Naive B cell (primary cell): Measurements from ENCODE around the gene CCDC169. TPM values are rescaled to one million over a fixed set of nuclear protein-coding genes. Genes with fewer than 3 reads are reported as not detected.

Experiments used
- ATAC-seq, 2 donors: fragments of 150-1000 bp; cut with Tn5 transposase; 2 replicates each; pipeline ENCODE4 v1.10.0; 2021; ENCODE audit warnings: low read depth in 2 of 2, mild to moderate bottlenecking in 2 of 2, moderate library complexity in 2 of 2
- DNase-seq: peaks from one replicate; pipeline ENCODE4 v3.0.0; 2022
- H3K27ac Mint-ChIP-seq, 6 donors: one replicate each; pipeline ENCODE4 v1.8.0; 2020 to 2022; ENCODE audit warnings: mild to moderate bottlenecking in 6 of 6, mixed read lengths in 6 of 6, moderate library complexity in 5 of 6, inconsistent platforms in 2 of 6
- H3K27me3 Mint-ChIP-seq, 3 donors: one replicate each; pipeline ENCODE4 v1.8.0; 2021 to 2022; ENCODE audit warnings: mixed read lengths in 3 of 3, mild to moderate bottlenecking in 1 of 3
- H3K36me3 Mint-ChIP-seq, 2 donors: one replicate each; pipeline ENCODE4 v1.8.0; 2020 to 2022; ENCODE audit warnings: mixed read lengths in 2 of 2, inconsistent platforms in 1 of 2, mild to moderate bottlenecking in 1 of 2
- H3K4me1 Mint-ChIP-seq, 3 donors: one replicate each; pipeline ENCODE4 v1.8.0; 2020 to 2022; ENCODE audit warnings: mixed read lengths in 3 of 3, inconsistent platforms in 1 of 3, mild to moderate bottlenecking in 1 of 3, moderate library complexity in 1 of 3
- H3K4me3 Mint-ChIP-seq, 8 donors: one replicate each; pipeline ENCODE4 v1.8.0; 2020 to 2022; ENCODE audit warnings: mild to moderate bottlenecking in 8 of 8, mixed read lengths in 8 of 8, moderate library complexity in 8 of 8, inconsistent platforms in 2 of 8
- H3K9me3 Mint-ChIP-seq, 7 donors: one replicate each; pipeline ENCODE4 v1.8.0; 2020 to 2022; ENCODE audit warnings: mixed read lengths in 7 of 7, mild to moderate bottlenecking in 5 of 7, inconsistent platforms in 2 of 7, moderate library complexity in 1 of 7
- polyA plus RNA-seq, 6 donors: library from polyadenylated mRNA; unstranded; fragments of 300-500 nt; fragmentation: Illumina TruSeq; gene quantifications; one replicate each; pipeline ENCODE4 v1.2.3, GENCODE V29; 2021; ENCODE audit warnings: low read depth in 6 of 6

Gene CCDC169
- polyA plus RNA-seq, 6 donors from 2014 or later: 0.46 TPM; not detected in 5

DNA sequence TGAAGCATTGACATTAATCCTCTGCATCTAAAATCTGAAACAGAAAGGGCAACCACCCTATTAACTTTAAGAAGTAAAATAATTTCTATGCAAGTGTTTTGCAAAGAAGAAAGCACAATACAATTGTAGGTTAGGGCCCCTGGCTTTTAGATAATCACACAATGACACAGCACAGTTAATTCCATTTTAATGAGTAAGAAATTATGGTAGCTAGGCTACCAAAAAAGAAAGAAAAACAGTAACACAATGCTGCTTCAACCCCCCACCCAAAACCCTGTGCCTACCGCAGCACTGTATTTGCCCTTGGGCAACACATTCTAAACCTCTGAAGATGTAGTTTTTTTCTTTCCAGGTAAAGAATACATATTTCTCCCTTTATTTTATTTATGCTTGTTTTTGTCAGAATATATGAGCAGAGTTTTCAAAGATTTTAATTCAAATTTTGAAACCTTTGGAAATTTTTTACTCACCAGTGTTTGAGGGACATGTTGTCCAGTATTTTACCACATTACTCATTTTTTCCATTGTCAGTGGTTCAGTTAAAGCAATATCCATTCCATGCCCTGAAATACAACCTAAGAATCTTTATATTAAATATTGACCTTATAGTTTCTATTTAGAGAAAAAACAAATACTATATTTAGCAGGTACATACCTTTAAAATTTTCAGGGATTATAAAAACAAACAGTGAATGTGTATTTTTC, 104.3 kb downstream of the CCDC169 start:
- Mint-ChIP-seq H3K4me3 (no peak overlapping the region), H3K9me3 (peaks cover 0 to 11% (median 0%) of the 10 kb centered on the region in 7 donors), H3K27me3 (peaks cover 0 to 5% (median 0%) of the 10 kb centered on the region in 3 donors), H3K27ac (no peak overlapping the region), H3K4me1 (no peaks in the 10 kb centered on the region), H3K36me3 (no peaks in the 10 kb centered on the region)
- ATAC-seq: no peak
- no peak for DNase-seq

DNA sequence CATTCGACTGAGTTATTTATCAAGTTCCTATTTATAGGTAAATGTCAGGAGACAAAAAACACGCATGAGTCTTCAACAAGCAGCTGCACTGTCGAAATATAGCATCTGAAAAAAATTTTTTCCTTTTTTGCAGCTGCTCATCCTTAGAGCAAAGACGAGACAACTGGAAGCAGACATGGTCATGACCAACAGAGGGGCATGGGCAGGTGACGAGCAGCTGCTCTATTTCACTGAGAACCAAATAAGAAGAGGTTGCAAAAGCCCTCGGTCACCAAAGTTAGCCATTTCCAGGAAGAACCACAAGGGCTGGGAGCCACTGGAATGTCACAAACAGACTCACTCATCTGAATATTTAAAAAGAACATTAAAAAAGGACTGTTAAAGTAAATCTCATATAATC, 105.4 kb downstream of the CCDC169 start:
- no peak for ATAC-seq
- no peaks in the 10 kb centered on the region for H3K4me1 Mint-ChIP-seq
- H3K36me3 Mint-ChIP-seq: no peaks in the 10 kb centered on the region
- no peak overlapping the region for H3K27ac Mint-ChIP-seq
- no peak overlapping the region for H3K4me3 Mint-ChIP-seq
- peaks cover 0 to 5% (median 0%) of the 10 kb centered on the region in 3 donors for H3K27me3 Mint-ChIP-seq
- DNase-seq: no peak
- H3K9me3 Mint-ChIP-seq: peaks cover 0 to 11% (median 0%) of the 10 kb centered on the region in 7 donors

DNA sequence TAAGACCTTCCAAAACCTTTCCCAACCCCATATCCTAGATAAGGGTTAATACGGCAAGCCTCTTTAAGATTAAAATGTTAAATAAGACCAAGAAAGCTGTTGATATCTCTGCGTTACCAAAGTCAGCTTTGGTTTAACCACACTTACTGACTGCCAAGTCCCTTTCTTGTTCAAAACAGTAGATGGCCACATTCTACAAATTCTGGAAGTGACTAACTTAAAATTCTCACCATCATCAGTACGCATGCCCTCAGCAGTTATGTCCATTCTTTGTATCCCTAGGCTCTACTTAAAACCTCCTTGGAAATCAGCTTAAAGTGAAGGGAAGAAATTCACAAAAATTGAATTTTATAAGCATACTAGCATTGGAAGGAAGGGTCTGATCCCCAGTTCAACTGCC, 106.8 kb downstream of the CCDC169 start:
- Mint-ChIP-seq H3K4me1 (no peaks in the 10 kb centered on the region), H3K4me3 (no peak overlapping the region), H3K27me3 (peaks cover 0 to 5% (median 0%) of the 10 kb centered on the region in 3 donors), H3K9me3 (peaks cover 0 to 11% (median 0%) of the 10 kb centered on the region in 7 donors), H3K36me3 (no peaks in the 10 kb centered on the region), H3K27ac (no peak overlapping the region)
- no peak for DNase-seq
- ATAC-seq: no peak

DNA sequence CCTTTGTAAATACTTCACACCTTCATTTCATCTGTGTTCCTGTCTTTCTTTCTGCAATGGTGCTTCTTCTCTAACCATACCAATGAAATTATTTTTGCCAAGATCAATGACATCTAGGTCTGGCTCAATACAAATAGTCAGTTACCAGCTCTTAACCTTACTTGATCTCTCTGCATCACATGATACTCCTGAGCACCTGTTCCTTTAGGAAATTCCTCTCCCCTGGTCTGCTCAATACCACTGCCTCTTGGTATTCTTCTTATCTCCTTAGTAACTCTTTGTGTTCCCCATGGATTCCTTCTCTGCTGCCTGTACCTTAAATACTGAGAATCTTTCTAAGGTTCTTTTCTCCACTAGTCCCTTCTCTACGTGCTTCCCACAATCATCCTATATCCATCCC, 109.2 kb downstream of the CCDC169 start:
- DNase-seq (no peak), ATAC-seq (no peak)
- peaks cover 0 to 11% (median 0%) of the 10 kb centered on the region in 7 donors for H3K9me3 Mint-ChIP-seq
- peaks cover 0 to 5% (median 0%) of the 10 kb centered on the region in 3 donors for H3K27me3 Mint-ChIP-seq
- H3K36me3 Mint-ChIP-seq: no peaks in the 10 kb centered on the region
- no peaks in the 10 kb centered on the region for H3K4me1 Mint-ChIP-seq
- H3K4me3 Mint-ChIP-seq: no peak overlapping the region
- H3K27ac Mint-ChIP-seq: no peak overlapping the region

DNA sequence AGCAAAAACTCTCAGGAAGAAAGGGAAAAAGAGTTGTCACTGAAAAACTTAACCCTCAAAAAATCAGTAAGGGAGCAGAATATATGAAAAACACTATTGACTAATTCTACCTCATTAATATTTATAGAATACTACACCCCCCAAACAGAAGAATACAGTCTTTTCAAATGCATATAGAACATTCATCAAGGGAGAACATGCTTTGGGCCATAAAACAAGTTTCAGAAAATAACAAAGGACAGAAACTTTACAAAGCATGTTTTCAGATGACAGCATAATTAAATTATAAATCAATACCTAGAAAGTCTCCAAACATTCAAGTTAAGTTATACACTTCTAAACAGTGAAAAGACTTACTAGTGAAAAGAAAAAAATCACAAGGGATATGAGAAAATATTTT, 113.7 kb downstream of the CCDC169 start:
- no peak for DNase-seq
- no peak overlapping the region for H3K4me3 Mint-ChIP-seq
- H3K27ac Mint-ChIP-seq: no peak overlapping the region
- peaks cover 0 to 17% (median 3%) of the 10 kb centered on the region in 7 donors for H3K9me3 Mint-ChIP-seq
- ATAC-seq: no peak
- H3K27me3 Mint-ChIP-seq: no peaks in the 10 kb centered on the region
- H3K4me1 Mint-ChIP-seq: no peaks in the 10 kb centered on the region
- H3K36me3 Mint-ChIP-seq: no peaks in the 10 kb centered on the region

Other genes with a start within 250 kb of the CCDC169 start
- not detected for gene DCLK1, start 166.4 kb downstream of the CCDC169 start, polyA plus RNA-seq
- gene SOHLH2, start 83.3 kb downstream of the CCDC169 start, polyA plus RNA-seq: not detected
- 10 to 100 TPM; 14.7 to 47.9 (median 40.8) TPM for gene SPART, start 48.6 kb upstream of the CCDC169 start, polyA plus RNA-seq
- gene CCNA1, start 134.7 kb upstream of the CCDC169 start, polyA plus RNA-seq: 1 to 10 TPM in 1 of 6 donors, under 1 TPM in 3, not detected in 2; 0.23 to 1.1 (median 0.47) TPM